ENCODE measurements around the gene LDLRAD4.

The LDLRAD4 gene

DNA sequence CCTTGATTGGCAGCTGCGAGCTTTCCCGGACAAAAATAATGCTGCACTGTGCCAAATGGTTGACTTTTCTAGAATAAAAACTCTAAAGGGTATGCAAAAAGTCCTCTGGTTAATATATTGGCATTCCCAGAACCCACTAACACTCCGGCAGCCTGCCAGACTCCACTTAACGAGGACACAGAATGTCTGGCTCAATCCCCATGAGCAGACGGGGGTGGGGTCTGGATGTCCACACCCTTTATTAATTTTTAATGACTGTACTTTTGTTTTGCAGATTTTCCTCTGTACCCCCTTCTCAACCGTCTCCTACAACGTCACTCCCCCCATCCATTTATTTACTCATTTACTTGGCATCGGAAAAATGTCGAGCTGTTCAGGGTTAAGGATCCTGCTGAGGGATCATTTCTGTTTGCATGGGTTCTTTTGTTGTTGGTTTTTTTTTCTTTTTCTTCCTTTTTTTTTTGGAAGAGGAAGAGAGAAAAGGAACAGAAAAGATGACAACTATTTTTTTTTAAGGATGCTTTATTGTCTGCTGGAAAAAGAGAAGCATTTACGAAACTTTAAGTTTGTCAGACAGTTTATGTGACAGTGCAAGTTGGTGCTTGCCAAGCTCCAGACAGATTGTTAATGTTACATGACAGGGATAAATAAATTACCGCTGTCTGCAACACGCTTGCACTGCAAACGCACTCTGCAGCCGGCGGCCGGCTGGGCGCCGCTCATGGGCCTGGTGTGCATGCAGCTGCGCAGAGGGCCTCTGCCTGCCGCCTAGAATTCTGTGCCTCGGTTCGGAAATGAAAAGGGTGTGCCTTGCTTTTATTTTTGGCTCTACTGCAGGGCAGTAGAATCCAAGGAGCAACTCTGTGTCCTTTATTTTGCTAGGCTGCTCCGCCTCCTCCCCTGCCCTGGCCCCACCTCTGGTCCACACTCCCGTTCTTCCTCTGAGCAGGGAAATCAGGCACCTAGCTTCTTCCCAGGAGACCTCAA is 3.6 kb downstream of the LDLRAD4 start:
- Histone ChIP-seq H3K4me2 (no peak overlapping the region), H3K4me1 (ENCODE audit: low read depth, poor library complexity, severe bottlenecking) (no peaks in the 10 kb centered on the region), H2AFZ (ENCODE audit: low read depth) (no peak overlapping the region), H3K9ac (no peak overlapping the region), H3K27ac (no peak overlapping the region), H3K36me3 (ENCODE audit: insufficient read depth) (no peaks in the 10 kb centered on the region), H3K4me3 (IDR thresholded peaks at IDR 0.05; ENCODE audit: insufficient read depth, low read depth, low read length) (no peak overlapping the region), H3K79me2 (ENCODE audit: insufficient read depth, low read depth) (no peaks in the 10 kb centered on the region), H3K27me3 (ENCODE audit: insufficient read depth, low read depth) (no peaks in the 10 kb centered on the region), H4K20me1 (ENCODE audit: insufficient read depth) (no peaks in the 10 kb centered on the region)
- TF ChIP-seq, protein P1, sequence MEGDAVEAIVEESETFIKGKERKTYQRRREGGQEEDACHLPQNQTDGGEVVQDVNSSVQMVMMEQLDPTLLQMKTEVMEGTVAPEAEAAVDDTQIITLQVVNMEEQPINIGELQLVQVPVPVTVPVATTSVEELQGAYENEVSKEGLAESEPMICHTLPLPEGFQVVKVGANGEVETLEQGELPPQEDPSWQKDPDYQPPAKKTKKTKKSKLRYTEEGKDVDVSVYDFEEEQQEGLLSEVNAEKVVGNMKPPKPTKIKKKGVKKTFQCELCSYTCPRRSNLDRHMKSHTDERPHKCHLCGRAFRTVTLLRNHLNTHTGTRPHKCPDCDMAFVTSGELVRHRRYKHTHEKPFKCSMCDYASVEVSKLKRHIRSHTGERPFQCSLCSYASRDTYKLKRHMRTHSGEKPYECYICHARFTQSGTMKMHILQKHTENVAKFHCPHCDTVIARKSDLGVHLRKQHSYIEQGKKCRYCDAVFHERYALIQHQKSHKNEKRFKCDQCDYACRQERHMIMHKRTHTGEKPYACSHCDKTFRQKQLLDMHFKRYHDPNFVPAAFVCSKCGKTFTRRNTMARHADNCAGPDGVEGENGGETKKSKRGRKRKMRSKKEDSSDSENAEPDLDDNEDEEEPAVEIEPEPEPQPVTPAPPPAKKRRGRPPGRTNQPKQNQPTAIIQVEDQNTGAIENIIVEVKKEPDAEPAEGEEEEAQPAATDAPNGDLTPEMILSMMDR (conservative IDR thresholded peaks at IDR 0.05; ENCODE audit: low read depth, low read length), result no peak

DNA sequence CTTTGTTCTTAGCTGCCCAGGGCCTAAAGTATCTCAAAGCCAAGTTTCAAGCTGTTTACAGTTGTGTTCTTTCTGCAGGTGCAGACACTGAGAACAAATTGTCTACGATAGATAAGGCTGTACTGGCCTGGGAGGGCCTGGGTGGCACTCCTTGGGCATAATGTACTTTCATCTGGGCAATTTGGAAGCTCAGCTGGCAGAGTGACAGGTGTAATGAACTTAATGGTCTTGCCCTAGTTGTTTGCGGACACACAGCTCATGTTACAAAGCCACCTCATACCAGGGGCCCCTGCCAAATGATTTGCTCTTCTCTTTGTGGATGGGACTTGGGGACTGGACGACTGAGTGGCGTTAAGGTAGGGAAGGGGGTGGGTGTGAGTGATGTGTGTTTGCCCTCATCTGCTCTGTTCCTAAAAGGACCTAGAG is 4.3 kb downstream of the LDLRAD4 start:
- Histone ChIP-seq H3K27ac (no peak overlapping the region), H2AFZ (ENCODE audit: low read depth) (no peak overlapping the region)
- TF ChIP-seq, protein P1 (conservative IDR thresholded peaks at IDR 0.05; ENCODE audit: low read depth, low read length), result no peak

DNA sequence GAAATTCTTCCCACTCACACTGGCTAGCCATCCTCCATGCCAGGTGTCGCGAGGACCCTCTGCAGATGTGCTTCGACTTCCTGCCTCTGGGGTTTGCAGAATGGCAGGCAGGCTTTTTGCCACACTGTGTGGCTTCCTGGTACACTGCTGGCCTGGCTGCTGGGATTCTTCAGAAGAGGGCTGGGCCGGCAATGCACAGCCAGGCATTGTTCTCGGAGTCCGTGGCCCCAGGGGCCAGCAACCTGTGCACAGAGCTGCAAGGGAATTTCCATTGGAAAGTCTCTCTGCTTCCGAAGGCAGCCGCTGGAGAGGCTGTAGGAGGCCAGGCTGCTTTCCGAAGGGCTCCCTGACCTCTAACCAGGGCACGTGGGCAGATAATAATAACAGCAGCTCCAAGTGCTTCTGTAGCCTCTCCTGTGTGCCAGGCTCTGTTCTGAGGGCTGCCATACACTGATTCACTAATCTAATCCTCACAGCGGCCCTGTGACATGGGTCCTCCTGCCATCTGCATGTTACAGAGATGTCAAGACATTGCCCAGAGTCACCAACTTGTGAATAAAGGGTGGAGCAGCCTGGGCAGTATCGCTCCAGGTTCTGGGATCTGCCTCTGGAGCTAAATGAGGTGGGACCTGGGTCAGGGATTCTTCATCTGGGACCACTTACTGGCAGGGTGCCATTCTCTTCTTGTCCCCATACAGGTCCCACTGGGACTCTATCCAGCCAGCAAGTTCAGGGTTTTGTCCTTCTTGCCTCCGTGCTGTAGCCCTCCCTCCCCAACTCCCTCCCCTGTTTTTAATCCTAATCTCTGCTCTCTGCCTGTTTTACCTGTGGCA is 5.0 kb downstream of the LDLRAD4 start:
- no peak overlapping the region for H3K9ac ChIP-seq
- no peak overlapping the region for H3K27ac ChIP-seq
- H3K27me3 ChIP-seq (ENCODE audit: insufficient read depth, low read depth), result no peaks in the 10 kb centered on the region
- no peaks in the 10 kb centered on the region for H3K36me3 ChIP-seq (ENCODE audit: insufficient read depth)
- H3K4me2 ChIP-seq, result no peak overlapping the region
- no peaks in the 10 kb centered on the region for H3K4me1 ChIP-seq (ENCODE audit: low read depth, poor library complexity, severe bottlenecking)
- H2AFZ ChIP-seq (ENCODE audit: low read depth), result no peak overlapping the region
- no peak overlapping the region for H3K4me3 ChIP-seq (IDR thresholded peaks at IDR 0.05; ENCODE audit: insufficient read depth, low read depth, low read length)
- TF ChIP-seq, protein P1 (conservative IDR thresholded peaks at IDR 0.05; ENCODE audit: low read depth, low read length), result no peak
- no peaks in the 10 kb centered on the region for H3K79me2 ChIP-seq (ENCODE audit: insufficient read depth, low read depth)
- no peaks in the 10 kb centered on the region for H4K20me1 ChIP-seq (ENCODE audit: insufficient read depth)

More for the DNA sequence above, 4.3 kb downstream of the LDLRAD4 start:
- no peaks in the 10 kb centered on the region for H3K27me3 ChIP-seq (ENCODE audit: insufficient read depth, low read depth)
- H4K20me1 ChIP-seq (ENCODE audit: insufficient read depth), result no peaks in the 10 kb centered on the region
- H3K4me3 ChIP-seq (IDR thresholded peaks at IDR 0.05; ENCODE audit: insufficient read depth, low read depth, low read length), result no peak overlapping the region
- no peaks in the 10 kb centered on the region for H3K4me1 ChIP-seq (ENCODE audit: low read depth, poor library complexity, severe bottlenecking)
- no peak overlapping the region for H3K9ac ChIP-seq
- no peaks in the 10 kb centered on the region for H3K36me3 ChIP-seq (ENCODE audit: insufficient read depth)
- H3K79me2 ChIP-seq (ENCODE audit: insufficient read depth, low read depth), result no peaks in the 10 kb centered on the region
- H3K4me2 ChIP-seq, result no peak overlapping the region

DNA sequence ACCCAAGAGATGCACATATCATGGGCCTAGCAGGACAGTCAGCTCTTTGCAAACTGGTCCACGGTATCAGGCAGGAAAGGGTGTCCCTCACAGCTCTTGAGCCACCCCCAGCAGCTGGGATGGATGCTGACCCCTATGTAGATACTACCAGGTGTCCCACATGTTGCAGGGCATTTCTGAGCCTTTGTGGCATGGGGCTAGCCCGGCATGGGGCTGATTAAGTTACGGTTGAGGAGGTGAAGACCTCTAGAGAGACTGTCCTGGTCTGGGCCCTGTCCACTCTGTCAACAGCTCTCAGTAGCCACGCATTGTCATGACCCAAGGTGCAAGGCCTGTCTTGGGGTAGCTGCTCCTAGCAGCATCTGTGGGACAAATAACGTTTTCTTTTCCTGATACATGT is 6.7 kb downstream of the LDLRAD4 start:
- TF ChIP-seq, protein P1 (conservative IDR thresholded peaks at IDR 0.05; ENCODE audit: low read depth, low read length), result no peak
- no peak overlapping the region for H3K4me3 ChIP-seq (IDR thresholded peaks at IDR 0.05; ENCODE audit: insufficient read depth, low read depth, low read length)
- H3K9ac ChIP-seq, result no peak overlapping the region
- no peaks in the 10 kb centered on the region for H3K79me2 ChIP-seq (ENCODE audit: insufficient read depth, low read depth)
- no peaks in the 10 kb centered on the region for H4K20me1 ChIP-seq (ENCODE audit: insufficient read depth)
- H2AFZ ChIP-seq (ENCODE audit: low read depth), result no peak overlapping the region
- no peak overlapping the region for H3K4me2 ChIP-seq
- no peaks in the 10 kb centered on the region for H3K36me3 ChIP-seq (ENCODE audit: insufficient read depth)
- H3K4me1 ChIP-seq (ENCODE audit: low read depth, poor library complexity, severe bottlenecking), result no peaks in the 10 kb centered on the region
- no peaks in the 10 kb centered on the region for H3K27me3 ChIP-seq (ENCODE audit: insufficient read depth, low read depth)
- no peak overlapping the region for H3K27ac ChIP-seq
